ENCODE measurements around the gene VAMP5.
"Not testable (repeated sequence)": the region's sequence is repeated elsewhere in the genome, so short reads cannot be mapped to it uniquely, and the experiment has no call there.

Gene VAMP5, protein sequence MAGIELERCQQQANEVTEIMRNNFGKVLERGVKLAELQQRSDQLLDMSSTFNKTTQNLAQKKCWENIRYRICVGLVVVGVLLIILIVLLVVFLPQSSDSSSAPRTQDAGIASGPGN

DNA sequence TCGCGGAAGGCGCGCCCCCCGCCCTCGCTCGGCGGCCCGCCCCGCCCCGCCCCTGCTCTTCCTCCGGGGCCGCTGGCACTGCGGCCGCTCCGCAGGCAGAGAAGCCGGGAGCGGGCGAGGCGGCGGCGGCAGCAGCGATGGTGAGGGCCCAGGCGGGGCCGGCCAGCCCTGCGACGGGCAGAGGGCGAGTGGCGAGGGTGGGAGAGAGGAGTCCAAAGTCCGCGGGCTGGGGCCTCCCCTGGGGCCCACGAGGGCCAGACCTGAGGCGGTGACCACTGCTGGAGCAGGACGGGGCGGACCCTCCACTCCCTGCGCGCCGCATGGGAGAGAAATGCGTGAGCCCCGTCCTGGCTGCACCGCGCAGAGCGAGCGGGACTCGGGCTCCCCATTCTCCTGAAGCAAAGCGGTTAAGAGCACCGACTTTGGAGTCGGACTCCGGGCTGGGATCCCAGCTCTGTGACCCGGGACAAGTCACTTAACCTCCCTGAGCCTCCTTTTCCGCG, at the start of gene VAMP5:
VAMP5 (plus strand) TSS at position 78 of the 503 bp plus-strand sequence; CDS start at position 138, 60 bp downstream.
- DNase-seq (ENCODE audit: low spot score): no peak

DNA sequence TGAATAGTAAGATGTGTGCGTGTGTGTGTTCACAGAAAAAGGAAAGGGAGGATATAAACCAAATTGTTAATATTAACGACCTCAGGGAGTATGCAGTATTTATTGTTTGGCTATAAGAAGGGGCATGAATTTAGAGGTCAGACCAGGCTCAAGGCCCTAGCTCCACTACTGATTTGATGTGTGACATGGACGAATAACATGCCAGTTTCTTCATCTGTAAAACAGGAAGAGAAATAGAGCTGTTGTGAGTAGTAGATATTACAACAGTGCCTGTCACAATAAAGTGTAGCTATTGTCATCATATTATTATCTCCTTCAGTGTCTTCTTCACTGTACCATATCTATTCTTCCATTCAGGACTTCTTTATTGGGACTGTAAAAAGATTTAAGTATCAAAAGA, 49.4 kb upstream of the VAMP5 start:
- DNase-seq (ENCODE audit: low spot score): no peak

DNA sequence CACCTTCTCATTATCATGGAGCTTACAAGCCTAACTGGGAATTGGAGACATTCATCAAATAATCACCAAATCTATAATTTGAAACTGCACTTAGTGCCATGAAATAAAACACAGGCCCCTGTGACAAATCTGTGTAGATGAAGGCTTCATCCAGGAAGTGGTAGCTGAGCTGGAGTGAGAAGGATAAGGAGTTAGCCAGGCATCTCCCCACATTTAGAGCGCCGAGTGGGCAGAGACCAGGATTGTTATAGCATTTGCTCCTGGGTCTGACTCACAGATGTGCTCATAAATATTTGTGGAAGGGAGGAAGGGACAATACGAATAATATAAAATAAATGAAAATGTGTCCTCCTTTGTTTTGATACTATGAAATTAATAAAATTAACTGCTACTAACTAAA, 47.8 kb upstream of the VAMP5 start:
- DNase-seq (ENCODE audit: low spot score): no peak

DNA sequence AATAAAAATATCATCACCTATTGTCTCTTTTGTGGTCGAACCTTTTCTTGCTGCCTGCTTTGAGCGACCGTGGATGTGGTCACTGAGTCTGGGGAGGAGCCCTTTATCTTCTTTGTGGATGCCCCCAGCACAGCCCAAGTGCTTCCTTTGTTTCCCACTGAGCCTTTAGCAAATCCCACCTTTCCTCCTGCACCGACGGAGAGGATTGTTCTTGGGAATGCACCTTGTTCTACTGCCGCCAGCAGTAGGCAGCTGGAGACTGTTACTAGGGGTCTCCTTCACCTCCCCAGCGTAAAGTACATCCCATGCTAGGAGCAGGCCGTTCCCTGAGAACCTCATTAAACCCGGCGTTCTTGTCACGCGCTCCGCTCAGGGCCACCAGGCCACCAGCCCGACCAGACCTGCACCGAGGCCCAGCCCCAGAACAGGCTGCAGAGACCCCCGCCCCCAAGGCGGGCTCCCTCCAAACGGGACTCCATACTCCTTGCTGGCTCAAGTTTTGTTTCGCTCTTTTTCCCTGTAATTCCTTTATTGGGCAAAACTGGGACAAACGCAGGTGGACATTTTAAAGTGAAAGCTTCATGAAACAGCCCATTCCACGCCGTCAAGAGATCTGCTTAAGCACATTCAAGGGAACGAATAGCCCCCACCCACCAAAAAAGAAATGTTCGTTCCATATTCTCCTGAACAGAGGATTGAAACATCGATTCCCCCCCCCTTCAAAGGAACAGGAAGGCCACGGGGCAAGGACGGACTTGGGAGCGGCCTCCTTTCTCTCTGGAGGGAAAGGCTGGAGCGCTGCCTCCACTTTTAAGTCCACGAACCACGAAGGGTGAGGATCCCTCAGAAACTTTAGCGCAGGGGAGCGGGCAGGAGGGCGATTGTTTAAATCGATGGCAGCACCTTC, 46.4 kb upstream of the VAMP5 start:
- peak; percentile 55 for DNase-seq (ENCODE audit: low spot score)

DNA sequence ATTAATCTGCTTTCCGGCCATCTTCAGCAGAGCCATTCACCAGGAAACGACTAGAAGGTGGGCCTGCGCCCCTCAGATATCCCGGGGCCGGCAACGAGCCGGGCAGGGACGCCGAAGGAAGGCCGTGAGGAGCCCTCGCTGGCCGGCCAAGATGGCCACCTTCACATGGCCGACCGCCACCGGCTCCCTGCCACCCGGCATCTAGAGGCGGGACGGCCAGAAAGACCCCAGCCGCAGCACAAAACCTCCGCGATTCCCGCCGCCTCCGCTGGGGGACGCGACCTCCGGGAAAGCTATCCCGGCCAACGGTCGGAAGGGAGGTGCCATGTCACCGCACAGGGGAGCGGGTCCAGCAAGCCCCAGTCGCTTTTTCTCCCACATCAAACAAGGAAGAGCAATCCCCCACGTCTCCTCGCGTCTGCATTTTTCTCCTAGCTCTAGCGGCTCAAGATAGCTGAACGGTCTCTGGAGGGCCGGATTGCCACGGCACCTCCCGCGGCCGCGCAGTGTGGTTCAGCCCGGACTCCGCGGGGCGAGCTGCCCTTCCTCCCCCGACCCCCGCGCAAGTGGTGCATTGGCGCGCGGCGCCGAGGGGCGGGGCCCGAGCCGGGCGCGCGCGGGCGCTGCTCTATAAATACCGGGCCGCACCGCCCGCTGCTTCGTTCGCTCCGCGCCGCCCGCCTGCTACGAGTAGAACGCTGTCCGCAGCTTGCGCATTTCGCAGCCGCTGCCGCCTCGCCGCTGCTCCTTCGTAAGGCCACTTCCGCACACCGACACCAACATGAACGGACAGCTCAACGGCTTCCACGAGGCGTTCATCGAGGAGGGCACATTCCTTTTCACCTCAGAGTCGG, 45.5 kb upstream of the VAMP5 start, which contains the start of gene MAT2A:
MAT2A (plus strand) TSS at position 662 of the 854 bp plus-strand sequence; CDS start at position 782, 120 bp downstream.
- peak; percentile 89 for DNase-seq (ENCODE audit: low spot score)

DNA sequence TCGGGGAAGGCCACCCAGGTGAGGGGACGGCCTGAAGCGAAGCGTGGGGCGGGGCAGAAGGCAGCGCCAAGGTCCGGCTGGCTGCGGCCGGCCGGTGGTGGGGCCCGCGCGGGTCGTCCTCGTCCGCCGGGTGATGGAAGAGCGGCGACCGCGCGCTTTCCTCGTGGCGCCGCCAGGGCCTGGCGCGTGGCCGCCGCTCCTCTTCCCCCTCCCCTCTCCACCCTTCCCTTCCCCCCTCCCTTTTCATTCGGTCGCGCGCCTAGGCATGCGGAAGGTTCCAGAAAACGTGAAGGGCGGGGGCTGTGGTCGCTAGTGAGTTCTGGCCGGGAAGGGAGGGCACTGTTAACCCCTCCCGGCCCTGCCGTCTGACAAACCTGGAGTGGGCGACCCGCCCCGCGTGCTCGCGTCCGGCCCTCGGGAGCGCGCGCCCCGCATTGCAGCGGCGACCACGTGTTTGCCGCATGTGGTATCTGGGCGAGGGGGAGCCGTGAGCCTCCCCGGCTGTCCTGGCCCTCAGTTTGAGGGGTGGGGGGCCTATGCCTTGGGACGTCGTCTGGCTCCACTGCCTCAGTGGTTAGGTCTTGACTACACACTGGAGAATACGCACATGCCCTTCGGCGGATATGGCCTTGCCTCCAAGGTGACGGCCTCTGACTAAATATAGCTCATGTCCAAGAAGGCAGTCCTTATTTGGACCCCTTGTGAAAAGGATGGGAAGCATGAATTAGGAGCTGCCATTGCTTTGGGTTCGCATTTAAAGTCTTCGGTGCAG, 44.7 kb upstream of the VAMP5 start:
- DNase-seq (ENCODE audit: low spot score): peak; percentile 41

DNA sequence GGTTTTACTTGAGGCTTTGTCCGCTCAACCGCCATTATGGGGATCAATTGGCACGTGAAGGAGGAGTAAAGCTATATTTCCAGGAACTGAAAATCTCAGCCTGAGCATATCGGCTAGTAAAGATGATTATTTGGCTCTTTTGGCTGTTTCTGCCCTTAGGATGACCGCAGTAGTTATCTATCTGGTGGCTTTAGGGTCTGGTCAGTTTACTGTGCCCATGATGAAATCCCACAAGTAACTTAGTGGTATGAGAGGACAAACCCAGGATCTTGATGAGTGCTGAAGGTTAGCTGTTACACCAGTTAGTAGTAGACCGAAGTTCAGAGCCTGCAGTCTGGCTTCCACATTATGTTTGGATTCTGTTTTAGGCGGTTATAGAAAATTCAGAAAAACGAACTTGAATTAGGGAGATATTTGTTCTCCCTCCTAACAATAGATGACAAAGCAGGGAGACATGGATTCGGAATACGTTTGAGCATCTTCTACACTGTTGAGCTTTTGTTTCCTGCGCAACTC, 44.0 kb upstream of the VAMP5 start:
- DNase-seq (ENCODE audit: low spot score): no peak

DNA sequence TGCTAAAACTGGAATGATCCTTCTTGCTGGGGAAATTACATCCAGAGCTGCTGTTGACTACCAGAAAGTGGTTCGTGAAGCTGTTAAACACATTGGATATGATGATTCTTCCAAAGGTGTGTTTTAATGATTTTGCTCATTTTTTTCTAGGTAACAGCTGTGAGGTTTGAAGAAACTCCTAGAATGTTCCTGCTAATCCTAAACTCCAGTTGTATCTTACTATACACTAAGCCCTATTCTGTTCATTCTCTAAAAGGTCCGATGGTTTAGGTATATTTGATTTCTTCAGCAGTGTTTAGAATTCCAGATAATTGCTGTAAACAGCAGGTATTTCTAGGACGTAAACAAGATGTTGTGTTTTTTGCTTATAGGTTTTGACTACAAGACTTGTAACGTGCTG, 43.0 kb upstream of the VAMP5 start:
- no peak for DNase-seq (ENCODE audit: low spot score)

DNA sequence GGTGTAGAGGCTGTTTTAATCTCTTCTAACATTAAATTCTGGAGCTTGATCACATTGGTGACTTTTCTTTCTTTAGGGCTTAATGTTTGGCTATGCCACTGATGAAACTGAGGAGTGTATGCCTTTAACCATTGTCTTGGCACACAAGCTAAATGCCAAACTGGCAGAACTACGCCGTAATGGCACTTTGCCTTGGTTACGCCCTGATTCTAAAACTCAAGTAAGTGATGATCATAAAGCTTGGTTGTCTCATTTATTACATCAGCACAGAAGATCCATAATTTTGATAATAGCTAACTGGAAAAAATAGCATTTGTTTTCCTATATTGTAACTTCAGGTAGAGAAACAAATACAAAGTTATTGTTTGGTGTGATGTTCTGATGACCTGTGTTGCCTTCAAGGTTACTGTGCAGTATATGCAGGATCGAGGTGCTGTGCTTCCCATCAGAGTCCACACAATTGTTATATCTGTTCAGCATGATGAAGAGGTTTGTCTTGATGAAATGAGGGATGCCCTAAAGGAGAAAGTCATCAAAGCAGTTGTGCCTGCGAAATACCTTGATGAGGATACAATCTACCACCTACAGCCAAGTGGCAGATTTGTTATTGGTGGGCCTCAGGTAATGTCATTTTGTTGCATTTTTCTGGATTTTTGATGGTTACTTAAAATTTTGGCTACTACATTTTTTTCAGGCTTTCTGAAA, 42.3 kb upstream of the VAMP5 start:
- no peak for DNase-seq (ENCODE audit: low spot score)

DNA sequence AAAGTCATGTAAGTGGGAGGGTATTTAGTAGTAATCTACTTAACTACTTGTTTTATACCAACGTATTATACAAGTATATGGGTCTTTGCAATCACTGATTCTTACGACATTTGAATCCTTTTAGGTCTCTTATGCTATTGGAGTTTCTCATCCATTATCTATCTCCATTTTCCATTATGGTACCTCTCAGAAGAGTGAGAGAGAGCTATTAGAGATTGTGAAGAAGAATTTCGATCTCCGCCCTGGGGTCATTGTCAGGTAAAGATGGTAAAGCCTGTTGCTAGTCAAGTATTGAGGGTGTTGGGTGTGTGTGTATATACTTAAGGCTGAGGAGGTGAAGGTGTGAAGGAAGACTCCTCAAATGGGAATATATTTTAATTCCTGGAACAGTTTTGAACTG, 41.5 kb upstream of the VAMP5 start:
- DNase-seq (ENCODE audit: low spot score): no peak

DNA sequence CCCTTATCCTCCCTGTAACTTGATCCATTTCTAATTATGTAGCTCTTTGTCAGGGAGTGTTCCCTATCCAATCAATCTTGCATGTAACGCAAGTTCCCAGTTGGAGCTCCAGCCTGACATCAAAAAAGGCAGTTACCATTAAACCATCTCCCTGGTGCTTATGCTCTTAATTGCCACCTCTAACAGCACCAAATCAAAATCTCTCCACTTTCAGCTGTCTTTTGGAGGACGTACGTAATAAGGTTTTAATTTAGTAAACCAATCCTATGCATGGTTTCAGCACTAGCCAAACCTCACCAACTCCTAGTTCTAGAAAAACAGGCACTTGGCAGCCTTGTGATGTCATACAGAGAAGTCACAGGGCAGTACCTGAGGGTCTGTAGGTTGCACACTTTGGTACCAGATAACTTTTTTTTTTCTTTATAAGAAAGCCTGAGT, 40.0 kb upstream of the VAMP5 start:
- not testable (repeated sequence) for DNase-seq (ENCODE audit: low spot score)

DNA sequence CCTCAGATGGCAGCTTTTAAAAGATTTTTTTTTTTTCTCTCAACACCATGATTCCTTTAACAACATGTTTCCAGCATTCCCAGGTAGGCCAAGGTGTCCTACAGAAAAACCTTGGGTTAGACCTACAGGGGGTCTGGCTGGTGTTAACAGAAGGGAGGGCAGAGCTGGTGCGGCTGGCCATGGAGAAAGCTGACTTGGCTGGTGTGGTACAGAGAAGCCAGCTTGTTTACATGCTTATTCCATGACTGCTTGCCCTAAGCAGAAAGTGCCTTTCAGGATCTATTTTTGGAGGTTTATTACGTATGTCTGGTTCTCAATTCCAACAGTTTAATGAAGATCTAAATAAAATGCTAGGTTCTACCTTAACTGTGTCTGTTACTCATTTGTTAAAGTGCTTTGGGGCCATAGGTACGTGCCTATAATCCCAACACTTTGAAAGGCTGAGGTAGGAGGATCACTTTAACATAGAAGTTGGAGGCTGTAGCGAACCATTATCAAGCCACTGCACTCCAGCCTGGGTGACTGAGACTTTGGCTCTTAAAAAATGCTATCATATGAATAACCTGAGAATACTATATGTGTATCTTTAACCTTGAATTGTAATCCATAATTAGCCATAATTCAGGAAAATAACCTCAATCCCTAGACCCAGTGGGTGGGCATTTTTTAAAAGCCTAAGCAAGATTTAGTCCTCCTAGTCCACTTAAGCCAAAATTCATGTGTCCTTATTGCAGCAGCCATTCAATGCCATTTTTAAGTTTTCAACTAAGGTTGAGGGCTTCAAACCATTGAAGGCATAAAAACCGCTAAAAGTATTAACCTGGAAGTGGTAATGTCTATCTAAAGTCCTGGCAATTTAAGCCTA, 39.1 kb upstream of the VAMP5 start:
- not testable (repeated sequence) for DNase-seq (ENCODE audit: low spot score)

DNA sequence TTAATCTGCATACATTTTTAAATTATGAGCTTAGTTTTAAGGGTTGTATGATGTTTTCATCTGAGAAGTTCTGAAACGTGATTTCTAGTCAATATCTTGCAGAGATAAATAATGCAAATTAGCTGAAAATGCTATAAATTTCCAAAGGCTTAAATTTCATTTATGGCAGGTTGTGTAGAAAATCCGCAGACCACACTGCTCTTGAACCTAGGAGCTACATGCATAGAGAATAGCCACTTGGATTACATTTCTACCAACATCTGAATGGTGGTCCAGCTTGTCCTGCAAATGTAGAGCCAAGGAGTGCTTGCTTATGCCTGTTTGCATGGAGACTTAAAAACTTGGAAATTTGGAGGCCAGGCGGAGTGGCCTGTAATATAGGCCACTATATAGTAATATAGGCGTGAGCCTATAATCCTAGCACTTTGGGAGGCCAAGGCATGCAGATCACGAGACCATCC, 38.4 kb upstream of the VAMP5 start:
- peak; percentile 31 for DNase-seq (ENCODE audit: low spot score)

DNA sequence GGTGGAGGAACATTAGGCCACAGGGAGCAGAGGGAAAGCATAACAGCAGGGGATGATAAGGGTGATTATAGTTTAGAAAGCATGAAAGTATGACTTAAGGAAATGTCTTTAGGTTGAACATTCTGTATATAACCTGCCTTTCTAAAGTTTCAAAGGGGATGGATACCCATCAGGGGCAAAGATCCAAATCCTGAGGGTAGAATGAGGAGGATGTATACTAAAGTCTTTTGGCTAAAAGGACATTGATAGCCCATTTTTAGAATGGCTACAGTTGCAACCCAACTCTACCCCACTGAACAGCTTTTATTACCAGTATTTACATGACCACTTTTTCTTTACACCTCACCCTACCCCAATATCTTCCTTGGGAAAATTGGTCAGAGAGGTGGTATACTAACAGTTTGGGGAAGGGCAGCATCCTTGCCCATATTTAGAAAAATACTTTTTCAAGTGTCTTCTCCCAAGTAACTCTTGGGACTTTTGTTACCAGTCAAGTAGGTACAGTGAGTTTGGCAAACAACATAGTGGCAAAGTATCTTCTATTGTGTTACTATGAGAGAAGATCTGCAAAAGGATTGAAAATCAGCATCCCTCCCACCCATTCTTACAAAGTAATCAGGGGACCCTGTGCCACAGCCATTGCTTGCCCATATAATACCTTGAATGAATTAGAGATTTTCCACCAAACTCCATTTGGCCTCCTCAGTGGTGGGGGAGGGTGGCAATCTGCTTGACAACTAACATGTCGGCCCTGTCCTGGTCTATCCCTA, 37.0 kb upstream of the VAMP5 start:
- no peak for DNase-seq (ENCODE audit: low spot score)

DNA sequence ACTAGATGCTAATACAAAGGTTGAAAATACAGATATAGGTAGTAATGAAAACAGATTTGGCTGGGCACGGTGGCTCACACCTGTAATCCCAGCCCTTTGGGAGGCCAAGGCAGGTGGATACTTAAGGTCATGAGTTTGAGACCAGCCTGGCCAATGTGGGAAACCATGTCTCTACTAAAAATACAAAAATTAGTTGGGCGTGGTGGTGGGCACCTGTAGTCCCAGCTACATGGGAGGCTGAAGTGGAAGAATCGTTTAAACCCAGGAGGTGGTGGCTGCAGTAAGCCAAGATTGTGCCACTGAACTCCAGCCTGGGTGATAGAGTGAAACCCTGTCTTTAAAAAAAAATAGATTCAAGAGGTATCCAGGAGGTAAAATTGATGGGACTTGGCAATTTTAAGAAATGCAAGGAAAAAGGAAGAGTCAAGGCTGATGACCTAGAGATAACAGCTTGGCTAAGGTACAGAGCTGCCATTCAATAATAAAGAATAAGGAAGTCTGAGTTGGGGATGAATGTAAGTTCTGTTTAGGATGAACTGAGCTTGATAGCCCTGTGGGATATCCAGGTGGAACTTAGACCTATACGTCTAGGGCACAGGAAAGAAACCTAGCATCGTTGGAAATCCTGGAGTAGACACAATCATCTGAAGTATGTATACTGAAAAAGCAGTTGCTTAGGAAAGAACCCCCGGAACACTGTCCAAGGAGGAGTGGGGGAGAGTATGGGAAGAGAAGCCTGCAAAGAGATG, 36.2 kb upstream of the VAMP5 start:
- DNase-seq (ENCODE audit: low spot score): no peak

DNA sequence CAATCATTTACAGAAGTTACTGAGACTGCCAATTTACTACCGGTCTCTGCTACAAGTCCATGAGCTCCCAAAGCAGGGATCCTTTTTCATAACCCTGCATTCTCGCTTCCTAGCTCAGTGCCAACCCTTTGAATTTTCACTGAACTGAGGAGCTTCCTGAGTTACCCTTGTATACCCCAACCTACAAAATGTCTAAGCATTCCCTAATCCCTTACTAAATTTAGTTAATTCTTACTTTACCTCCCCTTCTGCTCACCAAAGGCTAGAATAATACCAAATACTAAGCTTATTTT, 35.7 kb upstream of the VAMP5 start:
- DNase-seq (ENCODE audit: low spot score): no peak

DNA sequence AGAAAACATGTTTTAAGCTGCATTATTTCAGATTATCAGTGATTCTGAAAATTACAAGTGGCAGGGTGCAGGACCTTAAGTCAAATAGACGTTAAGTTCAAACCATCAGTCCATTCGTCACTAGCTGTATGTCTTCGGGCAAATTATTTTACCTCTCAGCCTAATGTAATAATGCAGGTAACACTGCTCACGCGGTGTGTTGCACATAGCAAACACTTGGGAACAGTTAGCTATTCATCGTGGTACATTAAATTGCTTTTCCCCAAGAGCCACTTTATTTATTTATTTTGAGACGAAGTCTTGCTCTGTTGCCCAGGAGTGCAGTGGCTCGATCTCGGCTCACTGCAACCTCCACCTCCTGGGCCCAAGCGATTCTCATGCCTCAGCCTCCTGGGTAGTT, 35.1 kb upstream of the VAMP5 start:
- no peak for DNase-seq (ENCODE audit: low spot score)

DNA sequence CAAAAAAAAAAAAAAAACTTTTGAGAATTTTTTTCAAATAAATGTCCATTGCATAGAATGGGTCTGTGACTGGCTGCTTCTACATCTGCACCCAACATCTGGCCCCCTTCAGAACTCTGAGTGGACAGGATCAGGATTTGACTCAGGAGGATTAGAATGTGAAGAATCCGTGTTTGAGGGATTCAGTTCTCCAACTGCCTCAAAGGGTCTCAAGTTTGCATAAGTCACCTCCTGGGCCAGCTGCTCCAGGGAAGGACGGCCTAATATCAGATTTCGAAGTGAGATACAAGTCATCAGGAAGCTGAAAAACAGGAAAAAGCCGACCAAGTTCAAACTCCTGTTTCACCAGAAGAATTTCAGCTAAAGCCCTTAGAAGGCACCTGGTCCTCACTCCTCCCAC, 34.4 kb upstream of the VAMP5 start:
- DNase-seq (ENCODE audit: low spot score): no peak
